Right ventricle myocardium superior (tissue), 1 donor: Measurements from ENCODE around the gene CLK4. TPM values are rescaled to one million over a fixed set of nuclear protein-coding genes. Genes with fewer than 3 reads are reported as not detected.

Experiments used
- ATAC-seq: fragments of 200-7000 bp; cut with Tn5 transposase; one replicate; pipeline ENCODE4 v1.9.1; 2020; ENCODE audit warnings: mild to moderate bottlenecking; ENCODE audit not compliant: poor library complexity
- DNase-seq: peaks from one replicate; pipeline ENCODE4 v3.0.0-alpha.2; 2020
- intact Hi-C: fragments of 100-400 bp; cut with DNase I; formaldehyde crosslinking; loops from one replicate; pipeline ENCODE4 v1.11.2; 2022
- total RNA-seq: library from RNA; stranded (reverse); fragmentation: NEBNext Ultra II Directional; extraction: Animal tissue kit (Norgen Biotek cat#: 25700); gene quantifications from one replicate; pipeline ENCODE4 v1.2.1, GENCODE V29; 2021
- donor health status: DM: no; HTN: yes; CAD: no; lungs with severe emphysema.

Gene CLK4
- total RNA-seq, 1 donor from 2014 or later = 23.2 TPM

GRCh38 chr5:178641711-178642110, 14.9 kb upstream of the CLK4 start:
- intact Hi-C loops = no loop called here
- no peak for ATAC-seq
- no peak for DNase-seq

- ATAC-seq (no peak), DNase-seq (no peak)
- intact Hi-C loops = no loop called here
Observed at GRCh38 chr5:178640331-178641045, 13.6 kb upstream of the CLK4 start.

GRCh38 chr5:178637356-178638074, 10.7 kb upstream of the CLK4 start:
- intact Hi-C loops = no loop called here

DNA sequence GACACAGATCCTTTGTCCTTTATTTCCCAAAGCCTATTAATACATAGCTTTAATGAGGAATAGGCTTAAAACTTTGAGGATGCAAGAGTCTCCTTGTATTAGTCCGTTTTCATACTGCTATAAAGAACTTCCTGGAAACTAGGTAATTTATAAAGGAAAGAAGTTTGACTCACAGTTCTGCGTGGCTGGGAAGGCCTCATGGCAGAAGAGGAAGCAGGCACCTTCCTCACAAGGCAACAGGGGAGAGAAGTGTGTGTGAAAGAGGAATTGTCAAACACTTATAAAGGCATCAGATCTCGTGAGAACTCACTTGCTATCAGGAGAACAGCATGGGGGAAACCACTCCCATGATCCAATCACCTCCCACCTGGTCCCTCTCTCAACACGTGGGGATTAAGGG, 5.4 kb upstream of the CLK4 start:
- intact Hi-C loops = no loop called here
- no peak for ATAC-seq
- no peak for DNase-seq

More at GRCh38 chr5:178637356-178638074, 10.7 kb upstream of the CLK4 start:
- ATAC-seq (no peak), DNase-seq (no peak)

- intact Hi-C loops = no loop called here
- ATAC-seq = no peak
- no peak for DNase-seq
Observed at GRCh38 chr5:178630951-178631350, 4.1 kb upstream of the CLK4 start.

- intact Hi-C loops = no loop called here
- no peak for DNase-seq
- no peak for ATAC-seq
Observed at GRCh38 chr5:178630475-178630930, 3.7 kb upstream of the CLK4 start.

GRCh38 chr5:178627259-178627598, 379 bp upstream of the CLK4 start:
- ATAC-seq (no peak), DNase-seq (no peak)
- intact Hi-C loops = no loop called here

DNA sequence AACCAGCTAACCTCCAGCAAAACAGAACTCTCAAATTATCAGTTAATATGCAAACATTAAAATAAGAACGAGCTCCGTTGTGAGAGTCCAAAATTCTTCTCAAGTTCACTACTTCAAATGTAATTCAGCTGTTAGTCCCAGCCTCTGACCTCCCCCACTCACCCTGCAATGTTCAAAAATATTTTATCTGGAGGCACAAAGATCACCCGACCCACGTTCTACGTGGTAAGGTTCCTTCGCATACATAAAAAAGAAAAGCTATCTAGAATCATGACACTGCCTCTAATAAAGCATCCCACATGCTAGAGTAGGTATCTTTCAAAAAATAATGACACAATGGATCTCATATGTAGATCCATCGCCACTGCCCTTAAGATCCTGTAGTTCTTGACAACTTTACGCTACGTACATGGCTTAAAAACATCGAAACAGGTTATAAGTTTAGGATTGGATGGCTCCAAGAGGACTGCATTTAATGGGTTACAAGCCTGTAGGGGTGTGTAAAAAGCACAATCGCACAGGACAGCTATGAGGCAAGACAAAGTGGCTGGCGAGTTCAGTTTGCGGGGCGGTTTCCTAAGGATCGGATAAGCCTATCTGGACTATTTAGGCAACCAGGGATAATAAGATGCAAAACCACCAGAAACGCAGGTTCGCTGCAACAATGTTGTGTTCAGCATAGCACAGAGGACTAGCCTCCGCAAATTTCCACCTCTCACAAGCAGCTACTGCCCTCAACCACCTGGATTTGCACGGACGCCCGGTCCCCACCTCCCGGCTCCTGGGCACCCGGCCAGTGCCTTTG, 969 bp downstream of the CLK4 start:
- intact Hi-C loops = no loop called here
- ATAC-seq = peak; percentile 33
- no peak for DNase-seq

GRCh38 chr5:178624631-178625546, 2.0 kb downstream of the CLK4 start:
- ATAC-seq (no peak), DNase-seq (no peak)
- intact Hi-C loops = no loop called here

DNA sequence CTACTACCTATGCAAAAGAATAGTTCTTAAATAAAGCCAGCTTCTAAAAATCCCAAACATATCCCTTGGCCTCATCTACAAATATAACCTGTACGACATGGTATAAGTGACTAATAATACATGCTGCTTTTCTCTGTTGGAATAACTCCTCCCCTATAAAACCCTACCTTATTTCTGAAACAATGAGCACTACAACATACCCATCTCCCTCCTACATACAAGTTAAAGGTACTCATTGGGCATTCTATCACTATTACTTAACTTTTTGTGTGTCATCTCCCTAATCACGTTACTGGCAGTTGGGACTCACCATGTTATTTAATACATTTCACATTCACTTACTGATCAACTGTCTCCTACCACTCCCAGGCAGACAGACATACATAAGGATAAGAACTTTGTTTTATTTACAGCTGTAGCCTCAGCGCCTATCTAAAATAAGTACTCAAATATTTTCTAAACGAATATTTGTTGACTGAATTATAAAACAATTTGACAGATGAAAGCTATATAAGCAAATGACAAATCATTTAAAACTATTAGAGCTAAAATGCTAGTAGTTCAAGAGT, 4.1 kb downstream of the CLK4 start:
- DNase-seq (no peak), ATAC-seq (no peak)
- intact Hi-C loops = no loop called here

GRCh38 chr5:178619390-178619789, 7.5 kb downstream of the CLK4 start:
- ATAC-seq (no peak), DNase-seq (no peak)
- intact Hi-C loops = no loop called here

DNA sequence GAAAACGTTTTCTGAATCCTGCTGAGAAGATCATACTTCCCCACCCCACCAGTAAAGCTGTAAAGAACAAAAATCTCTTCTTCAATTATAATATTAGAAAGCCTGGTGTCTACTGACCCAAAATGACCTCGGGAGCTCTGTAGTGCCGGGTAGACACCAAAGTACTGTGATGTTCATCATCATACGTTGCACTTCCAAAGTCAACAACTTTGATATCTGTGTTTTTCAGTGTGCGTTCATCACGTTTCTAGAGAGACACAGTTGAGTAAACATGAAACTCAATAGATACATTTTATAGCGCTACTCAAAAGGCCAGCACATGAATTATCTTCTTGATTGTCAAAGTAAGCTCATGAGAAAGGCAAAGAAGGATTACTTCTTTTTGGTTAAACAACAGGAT, 14.6 kb downstream of the CLK4 start:
- intact Hi-C loops = no loop called here
- ATAC-seq (peak; percentile 61), DNase-seq (no peak)

- intact Hi-C loops = no loop called here
- DNase-seq (no peak), ATAC-seq (peak; percentile 46)
Observed at GRCh38 chr5:178606269-178606668, 20.6 kb downstream of the CLK4 start.

DNA sequence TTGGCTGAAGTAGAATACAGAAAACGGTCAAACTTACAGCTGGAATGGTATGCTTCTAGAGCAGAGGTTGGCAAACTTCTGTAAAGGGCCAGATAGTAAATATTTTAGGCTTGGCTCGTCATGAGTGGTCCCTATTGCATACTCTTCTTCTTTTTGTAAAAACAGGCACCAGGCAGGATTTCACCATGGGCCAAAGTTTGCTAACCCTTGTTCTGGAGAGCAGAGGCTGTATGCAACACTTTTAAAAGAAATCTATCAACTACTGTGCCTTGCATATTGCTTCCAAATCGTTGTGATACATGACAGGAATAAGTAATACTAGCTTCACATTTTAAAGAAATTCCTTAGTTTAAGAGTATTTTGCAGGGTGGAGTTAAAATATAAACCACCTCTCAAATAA, 21.1 kb downstream of the CLK4 start:
- ATAC-seq (no peak), DNase-seq (no peak)
- intact Hi-C loops = no loop called here

DNA sequence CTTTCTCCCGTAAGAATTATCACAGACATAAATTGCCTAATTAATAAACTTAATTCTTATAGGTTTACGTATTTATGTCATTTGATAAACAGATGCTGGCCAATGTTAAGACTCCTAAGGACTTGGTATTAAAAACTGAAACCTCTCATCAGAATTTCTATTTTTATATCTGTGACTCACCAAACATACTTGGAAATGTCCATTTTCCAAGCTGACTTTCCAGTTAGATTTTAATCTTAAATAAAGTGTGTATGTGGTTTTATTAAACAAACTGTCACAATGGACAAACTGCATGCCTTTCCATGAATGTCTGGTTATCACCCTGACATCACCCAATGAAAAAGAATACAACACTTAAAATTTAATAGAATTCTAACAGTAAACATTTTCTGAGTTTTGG, 24.1 kb downstream of the CLK4 start:
- intact Hi-C loops = no loop called here

GRCh38 chr5:178595750-178596149, 31.1 kb downstream of the CLK4 start:
- DNase-seq (no peak), ATAC-seq (no peak)
- intact Hi-C loops = no loop called here

More for the DNA sequence above, 24.1 kb downstream of the CLK4 start:
- DNase-seq = no peak
- no peak for ATAC-seq

DNA sequence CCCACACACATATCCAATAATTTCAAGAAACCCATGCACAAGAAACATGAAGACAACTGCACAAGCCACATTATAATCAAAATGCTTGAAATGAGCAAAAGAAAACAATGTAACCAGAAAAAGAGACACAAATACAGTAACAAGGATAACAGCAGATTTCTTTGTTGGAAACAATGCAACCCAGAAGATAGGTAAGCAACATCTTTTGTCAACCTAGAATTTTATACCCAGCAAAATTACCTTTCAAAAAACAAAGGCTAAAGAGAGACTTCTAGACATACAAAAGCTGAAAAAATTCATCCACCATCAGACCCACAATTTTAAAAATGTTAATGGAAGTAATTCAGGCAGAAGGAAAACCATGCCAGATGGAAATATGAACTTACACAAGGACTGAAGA, 31.7 kb downstream of the CLK4 start:
- intact Hi-C loops = no loop called here
- DNase-seq (no peak), ATAC-seq (no peak)

GRCh38 chr5:178590924-178591423, 35.9 kb downstream of the CLK4 start:
- intact Hi-C loops = loop anchor here (2.0 kb wide), 1 partner anchor 310 kb away; no protein-coding TSS in a partner anchor
- ATAC-seq (peak; percentile 64), DNase-seq (no peak)
